Tibial artery (tissue), 4 donors: ENCODE data around the gene BRSK2.

Experiments used
- DNase-seq, 2 donors: peaks; one replicate each; pipeline ENCODE4 v3.0.0-alpha.2; 2019
- H3K27ac ChIP-seq, 2 donors: fragments of 200-600 bp; sonication (generic) in 1 of 2; 1 replicate in 1 of 2; 2 replicates in 1 of 2; pipeline ENCODE4 v1.5.1; 2018 to 2019; ENCODE audit warnings: mild to moderate bottlenecking in 1 of 2
- H3K27me3 ChIP-seq, 2 donors: fragments of 200-600 bp; sonication (generic) in 1 of 2; one replicate each; pipeline versions ENCODE4 v1.5.1 to v1.6.0; 2016 to 2019
- H3K36me3 ChIP-seq, 3 donors: fragments of 200-600 bp; sonication (generic) in 2 of 3; one replicate each; pipeline ENCODE4 v1.5.1; 2016 to 2019; ENCODE audit warnings: mild to moderate bottlenecking in 2 of 3
- H3K4me1 ChIP-seq, 4 donors: fragments of 200-600 bp; sonication (generic) in 2 of 4; 1 replicate in 3 of 4; 2 replicates in 1 of 4; pipeline ENCODE4 v1.5.1; 2016 to 2019
- H3K4me3 ChIP-seq, 2 donors: fragments of 200-600 bp; sonication (generic) in 1 of 2; 1 replicate in 1 of 2; 2 replicates in 1 of 2; pipeline ENCODE4 v1.5.1; 2018 to 2019; ENCODE audit warnings: mild to moderate bottlenecking in 2 of 2
- H3K9me3 ChIP-seq, 3 donors: fragments of 200-600 bp; sonication (generic) in 1 of 3; one replicate each; pipeline ENCODE4 v1.5.1; 2016 to 2019
- intact Hi-C: fragments of 100-400 bp; cut with DNase I; formaldehyde crosslinking; loops from one replicate; pipeline ENCODE4 v1.15.0; 2023; ENCODE audit warnings: low total_unique reads
- TF ChIP-seq, protein P1 (sequence below), 2 experiments: fragments of 200-600 bp in 1 of 2; fragments of 450-650 bp in 1 of 2; IDR thresholded peaks; one replicate each; pipeline ENCODE4 v1.5.1; 2017 to 2019; ENCODE audit warnings: antibody characterized with exemption in 2 of 2, mild to moderate bottlenecking in 1 of 2, moderate library complexity in 1 of 2

BRSK2 gene

DNA sequence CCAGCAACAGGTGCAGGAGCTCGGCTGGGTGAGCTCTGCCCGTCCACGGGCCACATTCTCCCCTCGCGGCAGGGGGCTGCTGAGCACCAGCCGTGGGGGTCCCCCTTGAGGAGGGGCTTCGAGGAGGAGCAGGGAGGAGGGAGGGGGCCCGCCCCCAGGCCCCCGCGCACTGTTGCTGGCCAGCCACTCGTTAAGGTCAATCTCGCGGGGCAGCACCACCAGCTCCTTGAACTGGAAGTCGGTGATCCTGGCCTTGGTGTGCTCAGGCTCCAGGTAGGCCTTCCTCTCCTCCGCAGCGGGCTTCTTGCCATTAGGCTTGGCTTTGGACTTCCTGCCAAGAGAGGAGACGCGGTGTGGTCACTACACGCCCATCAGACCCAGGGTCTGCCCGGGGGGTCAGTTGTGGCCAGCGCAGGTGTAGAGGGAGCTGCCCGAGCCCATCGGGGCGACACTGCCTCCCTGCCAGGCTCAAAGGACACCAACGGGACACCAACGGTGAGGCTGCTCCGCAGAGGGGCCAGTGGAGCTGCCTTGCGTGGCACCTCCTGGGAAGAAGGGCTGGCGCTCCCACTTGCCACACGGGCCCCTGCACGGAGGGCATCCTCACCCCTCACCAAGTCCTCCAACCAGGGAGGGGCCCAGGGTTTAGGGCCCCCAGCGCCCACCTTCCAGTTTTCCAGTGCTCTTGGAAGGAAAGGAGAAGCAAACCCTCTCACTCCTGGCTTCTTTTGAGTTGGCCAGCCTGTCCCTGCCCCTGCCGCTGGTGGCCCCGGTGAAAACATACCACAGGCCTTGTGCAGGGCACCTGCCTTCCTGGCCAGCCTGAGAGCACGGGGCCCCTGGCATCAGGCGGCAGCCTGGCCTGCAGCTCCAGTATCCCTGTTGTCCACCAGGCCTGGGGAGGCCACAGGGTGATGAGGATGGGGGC lies 91.1 kb downstream of the BRSK2 start:
- Histone ChIP-seq H3K9me3 (no peaks in the 10 kb centered on the region), H3K27me3 (no peaks in the 10 kb centered on the region), H3K4me3 (peak overlapping the region in 1 of 2 donors; percentile 21), H3K27ac (peak overlapping the region; percentile 94 to 96), H3K36me3 (peaks cover 43 to 55% (median 45%) of the 10 kb centered on the region in 3 donors), H3K4me1 (peaks cover 0 to 81% (median 68%) of the 10 kb centered on the region in 4 donors)
- intact Hi-C loops: no loop called here
- TF ChIP-seq, protein P1, sequence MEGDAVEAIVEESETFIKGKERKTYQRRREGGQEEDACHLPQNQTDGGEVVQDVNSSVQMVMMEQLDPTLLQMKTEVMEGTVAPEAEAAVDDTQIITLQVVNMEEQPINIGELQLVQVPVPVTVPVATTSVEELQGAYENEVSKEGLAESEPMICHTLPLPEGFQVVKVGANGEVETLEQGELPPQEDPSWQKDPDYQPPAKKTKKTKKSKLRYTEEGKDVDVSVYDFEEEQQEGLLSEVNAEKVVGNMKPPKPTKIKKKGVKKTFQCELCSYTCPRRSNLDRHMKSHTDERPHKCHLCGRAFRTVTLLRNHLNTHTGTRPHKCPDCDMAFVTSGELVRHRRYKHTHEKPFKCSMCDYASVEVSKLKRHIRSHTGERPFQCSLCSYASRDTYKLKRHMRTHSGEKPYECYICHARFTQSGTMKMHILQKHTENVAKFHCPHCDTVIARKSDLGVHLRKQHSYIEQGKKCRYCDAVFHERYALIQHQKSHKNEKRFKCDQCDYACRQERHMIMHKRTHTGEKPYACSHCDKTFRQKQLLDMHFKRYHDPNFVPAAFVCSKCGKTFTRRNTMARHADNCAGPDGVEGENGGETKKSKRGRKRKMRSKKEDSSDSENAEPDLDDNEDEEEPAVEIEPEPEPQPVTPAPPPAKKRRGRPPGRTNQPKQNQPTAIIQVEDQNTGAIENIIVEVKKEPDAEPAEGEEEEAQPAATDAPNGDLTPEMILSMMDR (IDR thresholded peaks at IDR 0.05): peak in 1 of 2 experiments; percentile 46
- DNase-seq: peak; percentile 37 to 90

DNA sequence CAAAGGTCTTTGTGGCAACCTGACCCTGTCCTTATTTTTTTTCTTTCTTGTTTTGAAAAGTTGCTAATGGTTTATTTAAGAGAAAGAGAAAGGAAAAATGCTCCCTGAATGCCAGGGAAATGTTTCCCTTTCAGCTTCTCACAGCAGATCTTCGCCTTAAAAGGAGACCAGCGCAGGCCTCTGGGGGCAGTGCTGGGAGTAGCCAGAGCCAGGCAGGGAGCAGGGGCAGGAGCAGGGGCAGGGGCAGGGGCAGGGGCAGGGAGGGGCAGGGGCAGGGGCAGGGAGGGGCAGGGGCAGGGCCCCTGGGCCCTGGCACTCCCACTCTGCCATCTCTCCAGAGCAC lies 91.7 kb downstream of the BRSK2 start:
- intact Hi-C loops: no loop called here
- H3K4me3 ChIP-seq: peak overlapping the region; percentile 58 to 81
- H3K4me1 ChIP-seq: peaks cover 0 to 87% (median 71%) of the 10 kb centered on the region in 4 donors
- H3K27me3 ChIP-seq: no peaks in the 10 kb centered on the region
- TF ChIP-seq, protein P1 (IDR thresholded peaks at IDR 0.05): peak in 1 of 2 experiments; percentile 36
- peaks cover 39 to 49% (median 40%) of the 10 kb centered on the region in 3 donors for H3K36me3 ChIP-seq
- no peaks in the 10 kb centered on the region for H3K9me3 ChIP-seq
- H3K27ac ChIP-seq: peak overlapping the region; percentile 94 to 96
- DNase-seq: peak; percentile 51 to 89

DNA sequence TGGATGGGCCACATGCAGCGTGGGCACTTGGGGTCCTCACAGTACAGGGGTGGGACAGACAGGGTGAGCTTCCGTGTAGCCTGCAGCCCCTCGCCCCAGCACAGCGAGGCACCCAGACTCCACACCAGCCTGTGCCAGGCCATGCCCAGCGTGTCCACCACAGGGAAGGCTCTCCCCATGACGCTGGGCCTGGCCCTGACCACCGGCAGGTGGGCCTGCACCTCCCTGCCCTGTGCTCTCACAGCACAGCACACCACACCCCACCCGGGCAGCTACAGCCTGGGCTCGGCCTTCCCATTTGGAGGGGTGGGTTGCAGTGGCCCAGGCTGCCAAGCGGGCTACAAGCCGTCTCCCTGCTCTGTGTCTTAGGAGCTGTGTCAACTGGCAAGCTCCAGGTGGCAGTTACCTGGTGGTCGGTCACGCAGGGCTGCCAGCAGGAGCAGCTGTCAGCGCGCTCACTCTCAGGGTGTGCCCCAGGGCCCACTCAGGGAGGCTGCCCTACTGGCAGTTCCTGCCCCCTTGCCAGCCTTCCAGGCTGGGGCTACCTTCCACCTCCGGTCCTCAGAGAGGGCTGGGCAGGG lies 92.2 kb downstream of the BRSK2 start:
- TF ChIP-seq, protein P1 (IDR thresholded peaks at IDR 0.05): no peak
- H3K4me3 ChIP-seq: peak overlapping the region; percentile 58 to 81
- peak overlapping the region; percentile 94 to 96 for H3K27ac ChIP-seq
- peak; percentile 20 to 73 for DNase-seq
- H3K36me3 ChIP-seq: peaks cover 35 to 44% (median 36%) of the 10 kb centered on the region in 3 donors
- H3K27me3 ChIP-seq: no peaks in the 10 kb centered on the region
- intact Hi-C loops: loop anchor here (2.0 kb wide), 1 partner anchor 21 kb away; no protein-coding TSS in a partner anchor
- H3K4me1 ChIP-seq: peaks cover 0 to 92% (median 75%) of the 10 kb centered on the region in 4 donors
- no peaks in the 10 kb centered on the region for H3K9me3 ChIP-seq

DNA sequence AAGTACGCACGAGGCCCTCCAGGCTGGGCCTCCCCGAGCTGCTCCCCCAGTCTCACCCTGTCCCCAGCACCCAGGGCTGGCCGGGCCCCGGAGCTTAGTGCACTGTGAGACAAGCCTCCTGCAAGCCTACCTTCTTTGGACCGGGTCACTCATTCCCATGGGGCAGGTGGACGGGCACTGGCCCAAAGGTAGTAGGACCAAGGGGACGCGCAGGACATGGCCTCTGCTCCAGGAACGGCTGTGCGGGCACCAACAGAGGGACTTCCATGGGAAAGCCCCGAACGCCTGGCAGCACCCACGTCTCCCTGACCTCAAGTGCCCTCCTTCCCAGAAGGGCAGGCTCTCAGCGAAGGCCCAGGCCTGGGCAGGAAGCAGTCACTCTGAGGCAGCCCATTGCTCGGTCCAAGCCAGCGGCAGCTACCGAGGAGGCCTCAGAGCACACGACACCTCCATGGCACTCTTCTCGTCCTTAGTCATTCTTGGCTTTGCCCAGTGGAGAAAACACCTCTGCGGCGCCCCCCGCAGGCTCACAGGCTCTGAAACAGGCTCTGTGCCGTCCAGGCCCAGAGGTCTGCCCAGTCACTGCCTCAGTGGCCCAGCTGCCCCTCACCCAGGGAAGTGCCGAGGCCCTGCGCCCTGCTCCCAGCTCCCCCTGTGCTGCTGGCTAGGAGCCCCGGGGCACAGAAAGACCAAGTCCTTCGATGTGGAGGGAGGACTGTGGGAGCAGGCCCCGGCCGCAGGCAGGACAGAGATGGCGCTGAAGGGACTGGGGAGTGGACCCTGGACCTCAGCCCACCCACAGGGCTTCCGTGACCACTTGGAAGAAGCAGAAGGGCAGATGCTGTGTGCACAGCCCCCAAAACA lies 93.1 kb downstream of the BRSK2 start:
- H3K27ac ChIP-seq: peak overlapping the region; percentile 94 to 96
- peak overlapping the region; percentile 58 to 81 for H3K4me3 ChIP-seq
- no peaks in the 10 kb centered on the region for H3K27me3 ChIP-seq
- no peaks in the 10 kb centered on the region for H3K9me3 ChIP-seq
- peaks cover 26 to 35% (median 29%) of the 10 kb centered on the region in 3 donors for H3K36me3 ChIP-seq
- TF ChIP-seq, protein P1 (IDR thresholded peaks at IDR 0.05): peak in 1 of 2 experiments; percentile 5
- peak; percentile 28 to 92 for DNase-seq
- peaks cover 0 to 100% (median 83%) of the 10 kb centered on the region in 4 donors for H3K4me1 ChIP-seq
- intact Hi-C loops: loop anchor here (2.0 kb wide), 1 partner anchor 22 kb away; no protein-coding TSS in a partner anchor

DNA sequence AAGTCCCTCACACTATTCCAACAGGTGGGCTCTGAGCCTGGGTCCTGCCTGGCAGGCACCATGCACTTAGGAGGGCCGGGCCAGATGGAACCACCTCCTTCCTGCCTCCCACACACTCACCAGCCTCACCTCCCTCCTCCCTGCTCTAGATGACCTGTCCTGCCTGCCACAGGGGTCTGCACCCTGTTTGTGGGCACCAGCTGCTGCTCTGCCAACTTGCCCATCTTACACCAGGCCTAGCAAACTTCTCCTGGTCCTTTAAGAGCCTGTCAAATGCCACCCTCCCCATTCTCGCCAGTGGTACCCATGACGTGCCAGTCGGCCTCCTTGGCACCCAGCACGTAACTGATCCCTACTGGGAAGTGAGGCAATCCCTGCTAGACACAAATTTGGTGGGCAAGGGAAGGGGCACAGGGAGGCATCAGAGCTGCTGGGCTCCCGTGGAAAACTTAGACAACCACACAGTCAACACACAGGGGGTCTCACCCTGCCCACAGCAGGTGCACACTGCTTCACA lies 93.8 kb downstream of the BRSK2 start:
- Histone ChIP-seq H3K4me3 (peak overlapping the region; percentile 58 to 81), H3K9me3 (no peaks in the 10 kb centered on the region), H3K27me3 (no peaks in the 10 kb centered on the region), H3K36me3 (peaks cover 20 to 28% (median 22%) of the 10 kb centered on the region in 3 donors), H3K27ac (peak overlapping the region; percentile 94 to 96), H3K4me1 (peaks cover 0 to 100% (median 88%) of the 10 kb centered on the region in 4 donors)
- peak; percentile 62 to 92 for DNase-seq
- intact Hi-C loops: loop anchor here (2.0 kb wide), 1 partner anchor 23 kb away; no protein-coding TSS in a partner anchor
- TF ChIP-seq, protein P1 (IDR thresholded peaks at IDR 0.05): no peak
